ENCODE measurements around the gene GRIN2A. TPM values are rescaled to one million over a fixed set of nuclear protein-coding genes. Genes with fewer than 3 reads are reported as not detected.

GRIN2A gene
- total and polyA plus RNA-seq, 2 of the 8 experiments (the other 6 are each of a cell fraction or from before 2014, with no cell fraction given) = 0.18 to 1.8 TPM

DNA sequence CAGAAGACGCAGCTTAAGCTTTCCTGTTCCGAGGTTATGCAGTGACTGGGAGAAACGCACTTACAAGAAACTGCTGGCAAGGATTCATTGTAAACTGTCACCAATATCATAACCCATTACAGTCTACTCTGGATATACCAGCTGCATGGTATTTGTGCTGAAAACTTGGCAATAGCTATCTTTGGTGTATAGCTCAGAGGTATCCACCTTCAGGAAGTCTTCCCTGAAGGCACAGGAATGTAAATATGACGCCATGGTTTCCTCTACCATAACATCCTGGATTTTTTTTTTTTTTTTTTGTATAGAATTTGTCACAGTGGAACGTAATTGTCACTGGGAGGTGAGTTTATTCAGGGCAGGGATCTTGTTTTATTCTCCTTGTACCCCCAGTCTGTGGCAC, 406.2 kb downstream of the GRIN2A start:
- no peak for FAIRE-seq
- Histone ChIP-seq H2BK5ac (ENCODE audit: low read depth, low read length) (no peak overlapping the region), H2AFZ (ENCODE audit: low read length) (no peak overlapping the region), H2BK12ac (ENCODE audit: low read depth, low read length) (no peak overlapping the region), H3K56ac (replicated peaks; ENCODE audit: insufficient read length, low read depth, low read length) (no peak overlapping the region), H3K23me2 (ENCODE audit: low read depth, low read length) (no peaks in the 10 kb centered on the region), H3K23ac (ENCODE audit: insufficient read length) (no peak overlapping the region), H3K79me2 (ENCODE audit: control insufficient read depth in 1 of 2, insufficient read depth in 2 of 2, low read length in 2 of 2) (0 out of 4 replicates have a peak, but pooled peaks cover 0 to 3% of the 10 kb centered on the region in 2 experiments), H2BK20ac (ENCODE audit: low read length) (no peak overlapping the region), H4K8ac (ENCODE audit: extremely low read depth, insufficient read depth, low read length) (no peak overlapping the region), H2BK120ac (replicated peaks; ENCODE audit: low read depth, low read length) (no peak overlapping the region), H3K4me2 (ENCODE audit: insufficient read depth in 1 of 2, low read depth in 2 of 2, low read length in 2 of 2) (no peak overlapping the region), H3K36me3 (ENCODE audit: control insufficient read depth in 2 of 4, insufficient read depth in 4 of 4, low read length in 3 of 4) (no peaks in the 10 kb centered on the region), H3K18ac (ENCODE audit: extremely low read depth, low read length) (no peak overlapping the region), H3K9me3 (ENCODE audit: insufficient read depth in 2 of 2, low read depth in 1 of 2, low read length in 1 of 2) (no peaks in the 10 kb centered on the region), H3K4me3 (ENCODE audit: extremely low read depth in 1 of 4, insufficient read depth in 2 of 4, low read depth in 3 of 4, low read length in 4 of 4) (no peak overlapping the region), H4K5ac (ENCODE audit: insufficient read length, low read depth, low read length) (no peak overlapping the region), H3K79me1 (ENCODE audit: low read depth, low read length) (no peaks in the 10 kb centered on the region), H4K20me1 (replicated peaks in 1 of 2; ENCODE audit: control insufficient read depth in 1 of 2, insufficient read depth in 2 of 2, low read length in 2 of 2) (no peaks in the 10 kb centered on the region), H3K4me1 (replicated peaks in 1 of 4; ENCODE audit: control insufficient read depth in 3 of 4, insufficient read depth in 4 of 4, low read length in 3 of 4) (peaks cover 0 to 5% (median 0%) of the 10 kb centered on the region in 4 experiments; a peak in 1 of 7 replicates), H3K14ac (ENCODE audit: insufficient read length) (no peak overlapping the region), H2BK15ac (ENCODE audit: low read length) (no peak overlapping the region), H3K27me3 (replicated peaks in 1 of 4; ENCODE audit: control insufficient read depth in 3 of 4, extremely low read depth in 1 of 4, insufficient read depth in 3 of 4, low read length in 3 of 4) (no peaks in the 10 kb centered on the region), H3K9ac (replicated peaks in 1 of 4; ENCODE audit: extremely low read depth in 1 of 4, low read depth in 3 of 4, low read length in 3 of 4) (no peak overlapping the region), H2AK5ac (ENCODE audit: low read depth, low read length) (no peak overlapping the region), H4K91ac (replicated peaks; ENCODE audit: insufficient read length, low read length) (no peak overlapping the region), H3K4ac (replicated peaks; ENCODE audit: insufficient read length, low read depth, low read length) (no peak overlapping the region), H3K27ac (ENCODE audit: low read depth, low read length) (no peak overlapping the region)
- 87% methylated on average over 5 of the region's 5 CpGs; no CpG with 5 or more reads in 1 of the 2 experiments for WGBS, 2 experiments (ENCODE audit: extremely low coverage in 1 of 2, insufficient coverage in 1 of 2, insufficient read length in 1 of 2, insufficient replicate concordance in 2 of 2, low coverage in 1 of 2, low lambda C conversion rate in 2 of 2, missing lambda C conversion rate in 1 of 2)
- CTCF ChIA-PET (ENCODE audit: partially characterized antibody) = interaction anchor here (0.5 to 0.6 kb wide), 2 partner anchors 48 to 173 kb away, joined by 3 read pairs; no protein-coding TSS in a partner anchor
- no peak for TF ChIP-seq RFX5 (IDR thresholded peaks at IDR 0.05; ENCODE audit: borderline replicate concordance, low read depth, low read length)
- TF ChIP-seq SIRT6 (IDR thresholded peaks at IDR 0.05; ENCODE audit: low read length) = no peak
- TF ChIP-seq CBX5 (IDR thresholded peaks at IDR 0.05; ENCODE audit: low read depth, low read length) = no peak
- TF ChIP-seq CEBPB (IDR thresholded peaks at IDR 0.05; ENCODE audit: low read depth, low read length) = no peak
- TF ChIP-seq, protein P1, sequence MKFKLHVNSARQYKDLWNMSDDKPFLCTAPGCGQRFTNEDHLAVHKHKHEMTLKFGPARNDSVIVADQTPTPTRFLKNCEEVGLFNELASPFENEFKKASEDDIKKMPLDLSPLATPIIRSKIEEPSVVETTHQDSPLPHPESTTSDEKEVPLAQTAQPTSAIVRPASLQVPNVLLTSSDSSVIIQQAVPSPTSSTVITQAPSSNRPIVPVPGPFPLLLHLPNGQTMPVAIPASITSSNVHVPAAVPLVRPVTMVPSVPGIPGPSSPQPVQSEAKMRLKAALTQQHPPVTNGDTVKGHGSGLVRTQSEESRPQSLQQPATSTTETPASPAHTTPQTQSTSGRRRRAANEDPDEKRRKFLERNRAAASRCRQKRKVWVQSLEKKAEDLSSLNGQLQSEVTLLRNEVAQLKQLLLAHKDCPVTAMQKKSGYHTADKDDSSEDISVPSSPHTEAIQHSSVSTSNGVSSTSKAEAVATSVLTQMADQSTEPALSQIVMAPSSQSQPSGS (IDR thresholded peaks at IDR 0.05; ENCODE audit: low read length) = no peak
- POLR2A ChIA-PET (ENCODE audit: partially characterized antibody) = interaction anchor here (0.6 kb wide), 1 partner anchor 1445 kb away, joined by 3 read pairs; no protein-coding TSS in a partner anchor
- DNase-seq (ENCODE audit: low read depth in 1 of 2, low spot score in 2 of 2) = no peak
